K562 (cell line): ENCODE measurements around the gene VIM.

ENCODE experiments used
- GTF2A2 ChIP-seq: IDR thresholded peaks from 2 replicates; pipeline ENCODE4 v1.6.1; 2016; ENCODE audit warnings: mild to moderate bottlenecking, missing genetic modification characterization, missing compliant biosample characterization
- IRF2 ChIP-seq: sonication (generic); formaldehyde crosslinking; IDR thresholded peaks from 2 replicates; pipeline ENCODE4 v1.8.1; 2022; ENCODE audit warnings: mild to moderate bottlenecking, missing genetic modification reagents
- JUND ChIP-seq, 2 experiments: IDR thresholded peaks; 2 replicates in 1 of 2; 3 replicates in 1 of 2; pipeline ENCODE4 v1.6.1; 2011; ENCODE audit warnings: borderline replicate concordance in 2 of 2, low read depth in 2 of 2, low read length in 2 of 2, improper control_type of control experiment in 1 of 2, missing biosample characterization in 1 of 2, missing genetic modification characterization in 1 of 2, missing genetic modification reagents in 1 of 2
- SMARCC2 ChIP-seq: fragments of 450-650 bp; IDR thresholded peaks from 2 replicates; pipeline ENCODE4 v1.6.1; 2017; ENCODE audit warnings: antibody characterized with exemption, moderate library complexity, mild to moderate bottlenecking, low read depth
- TAF1 ChIP-seq: IDR thresholded peaks from 2 replicates; pipeline ENCODE4 v1.6.1; 2011; ENCODE audit warnings: mild to moderate bottlenecking, low read length, moderate library complexity; ENCODE audit not compliant: insufficient read depth, control insufficient read depth, severe bottlenecking; ENCODE audit errors: extremely low read depth
- TF ChIP-seq, protein P1 (sequence below): sonication (generic); formaldehyde crosslinking; IDR thresholded peaks from 2 replicates; pipeline ENCODE4 v1.9.0; 2022; ENCODE audit warnings: mild to moderate bottlenecking, missing genetic modification reagents
- TF ChIP-seq, protein P2 (sequence below): sonication (generic); formaldehyde crosslinking; IDR thresholded peaks from 2 replicates; pipeline ENCODE4 v1.5.0; 2020; ENCODE audit warnings: missing genetic modification reagents

DNA sequence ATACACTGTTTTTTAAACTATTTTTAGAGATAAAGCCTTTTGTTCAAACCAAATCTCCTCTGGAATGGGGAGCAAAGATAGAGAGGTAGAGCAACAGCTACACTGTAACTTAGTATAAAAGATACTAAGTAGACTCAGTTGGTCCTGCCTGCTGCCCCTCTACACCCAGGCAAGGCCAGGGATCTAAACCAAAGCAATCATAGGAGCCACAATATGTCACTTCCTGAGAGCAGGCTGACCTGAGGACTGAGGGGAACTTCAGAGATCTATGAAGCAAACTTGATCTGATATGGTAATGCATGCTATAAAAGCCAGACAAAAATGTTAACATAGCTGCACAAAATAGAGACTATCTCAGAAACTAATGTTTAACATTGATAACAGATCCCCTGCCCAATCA lies 19.6 kb upstream of the VIM start:
- TF ChIP-seq IRF2 (CRISPR knock-in tag) (no peak), JUND (IDR thresholded peaks at IDR 0.05; ENCODE audit: borderline replicate concordance, low read depth, low read length) (no peak), JUND (tag; IDR thresholded peaks at IDR 0.05; ENCODE audit: borderline replicate concordance, low read depth, low read length) (no peak), TAF1 (no peak), SMARCC2 (no peak), GTF2A2 (tag) (no peak)
- TF ChIP-seq, protein P1, sequence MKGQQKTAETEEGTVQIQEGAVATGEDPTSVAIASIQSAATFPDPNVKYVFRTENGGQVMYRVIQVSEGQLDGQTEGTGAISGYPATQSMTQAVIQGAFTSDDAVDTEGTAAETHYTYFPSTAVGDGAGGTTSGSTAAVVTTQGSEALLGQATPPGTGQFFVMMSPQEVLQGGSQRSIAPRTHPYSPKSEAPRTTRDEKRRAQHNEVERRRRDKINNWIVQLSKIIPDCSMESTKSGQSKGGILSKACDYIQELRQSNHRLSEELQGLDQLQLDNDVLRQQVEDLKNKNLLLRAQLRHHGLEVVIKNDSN: no peak
- TF ChIP-seq, protein P2, sequence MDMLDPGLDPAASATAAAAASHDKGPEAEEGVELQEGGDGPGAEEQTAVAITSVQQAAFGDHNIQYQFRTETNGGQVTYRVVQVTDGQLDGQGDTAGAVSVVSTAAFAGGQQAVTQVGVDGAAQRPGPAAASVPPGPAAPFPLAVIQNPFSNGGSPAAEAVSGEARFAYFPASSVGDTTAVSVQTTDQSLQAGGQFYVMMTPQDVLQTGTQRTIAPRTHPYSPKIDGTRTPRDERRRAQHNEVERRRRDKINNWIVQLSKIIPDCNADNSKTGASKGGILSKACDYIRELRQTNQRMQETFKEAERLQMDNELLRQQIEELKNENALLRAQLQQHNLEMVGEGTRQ: no peak
